CD4-positive, alpha-beta T cell treated with Interleukin-4 for 1 hour (primary cell): ENCODE data around the gene MROH2A.
"Not testable (repeated sequence)": the region's sequence is repeated elsewhere in the genome, so short reads cannot be mapped to it uniquely, and the experiment has no call there.

Source experiments
- DNase-seq, 2 donors: peaks; one replicate each; pipeline ENCODE4 v3.0.0-alpha.2; 2020 to 2022

The MROH2A gene, protein sequence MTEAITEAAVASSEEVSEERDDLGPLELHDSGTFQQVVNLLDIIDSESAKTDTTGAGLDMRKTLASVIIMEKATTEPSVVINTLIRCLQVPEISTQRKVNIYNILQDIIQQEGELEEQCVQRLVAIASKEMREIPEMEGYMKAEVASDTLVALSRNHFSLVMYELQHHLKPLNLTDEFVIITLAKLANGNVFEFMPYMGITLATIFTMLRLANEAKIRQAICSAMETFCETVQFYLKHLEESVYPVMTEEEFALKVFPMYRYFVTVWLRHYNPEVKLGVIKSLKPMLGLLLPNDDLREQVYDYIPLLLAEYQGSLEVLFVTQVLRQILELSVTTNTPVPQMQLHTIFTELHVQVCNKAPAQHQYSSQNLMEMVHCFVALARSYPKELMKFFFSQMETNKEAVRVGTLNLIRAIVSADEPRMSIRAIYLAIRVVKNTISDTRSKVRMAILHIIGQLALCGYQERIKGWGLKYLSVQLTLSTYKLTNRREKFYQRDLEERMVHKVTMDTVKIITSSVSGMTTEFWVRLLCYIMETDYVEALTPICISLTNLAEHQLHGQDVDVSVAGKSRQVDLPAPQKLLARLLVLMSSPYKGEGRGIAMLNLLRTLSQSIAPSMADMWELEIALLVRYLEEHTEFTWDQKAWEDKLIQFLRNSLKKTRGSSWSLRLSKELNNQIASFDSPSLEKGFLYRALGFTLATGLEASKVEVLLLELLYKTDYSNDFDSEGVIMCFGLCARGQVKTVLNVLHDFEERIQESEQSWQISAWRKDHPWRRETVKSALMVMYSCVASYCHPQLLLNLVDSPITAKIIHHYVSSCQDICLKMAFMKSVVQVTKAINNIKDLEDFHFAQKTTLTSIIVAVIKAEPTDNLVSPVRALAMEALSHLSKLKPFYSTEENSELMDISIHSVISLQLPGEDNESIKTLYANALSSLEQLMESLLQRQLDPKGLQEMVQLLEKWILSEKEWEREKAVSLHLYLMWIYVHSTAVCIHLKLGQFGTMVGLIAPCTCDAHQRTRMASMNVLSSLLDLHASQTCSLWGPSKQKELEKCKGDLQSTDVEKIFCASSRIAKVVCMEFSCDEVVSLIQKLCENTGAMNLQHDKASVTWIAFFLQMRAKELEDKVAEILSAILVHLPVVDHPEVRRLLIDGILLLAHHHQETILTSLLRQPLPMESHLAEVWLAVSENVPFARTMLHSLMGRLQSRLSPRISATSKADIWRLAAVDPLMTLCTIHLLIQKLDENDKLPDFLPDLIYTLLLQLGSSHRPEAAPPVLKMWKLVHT (N-terminal part only)

GRCh38 chr2:233778030-233778429 lies at the start of gene MROH2A:
MROH2A (plus strand) TSS chr2:233778330; CDS start chr2:233779359, 1,029 bp downstream.
- no peak for DNase-seq

GRCh38 chr2:233728723-233729301 lies 49.3 kb upstream of the MROH2A start, which contains the start of gene UGT1A3:
UGT1A3 (plus strand) TSS chr2:233729042; CDS start chr2:233729127, 85 bp downstream.
- DNase-seq = no peak

DNA sequence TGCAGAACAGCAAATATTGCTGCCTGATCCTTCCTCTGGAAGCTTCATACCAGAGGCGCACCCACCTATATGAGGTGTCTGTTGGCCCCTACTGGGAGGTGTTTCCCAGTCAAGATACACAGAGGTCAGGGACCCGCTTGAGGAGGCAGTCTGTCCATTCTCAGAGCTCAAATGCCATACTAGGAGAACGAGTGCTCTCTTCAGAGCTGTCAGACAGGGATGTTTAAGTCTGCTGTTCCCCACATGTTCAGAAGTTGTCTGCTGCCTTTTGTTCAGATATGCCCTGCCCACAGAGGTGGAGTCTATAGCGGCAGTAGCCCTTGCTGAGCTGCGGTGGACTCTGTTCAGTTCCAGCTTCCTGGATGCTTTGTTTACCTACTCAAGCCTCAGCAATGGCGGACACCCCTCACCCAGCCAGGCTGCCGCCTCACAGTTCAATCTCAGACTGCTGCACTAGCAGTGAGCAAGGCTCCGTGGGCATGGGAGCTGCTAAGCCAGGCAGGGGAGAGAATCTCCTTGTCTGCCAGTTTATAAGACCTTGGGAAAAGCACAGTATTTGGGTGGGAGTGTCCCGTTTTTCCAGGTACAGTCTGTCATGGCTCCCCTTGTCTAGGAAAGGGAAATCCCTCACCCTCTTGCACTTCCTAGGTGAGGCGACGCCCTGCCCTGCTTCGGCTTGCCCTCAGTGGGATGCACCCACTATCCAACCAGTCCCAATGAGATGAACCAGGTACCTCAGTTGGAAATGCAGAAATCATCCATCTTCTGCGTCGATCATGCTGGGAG lies 41.1 kb upstream of the MROH2A start:
- not testable (repeated sequence) for DNase-seq

- DNase-seq = no peak
Measured at GRCh38 chr2:233740870-233741269, 37.3 kb upstream of the MROH2A start.

GRCh38 chr2:233743464-233744259 lies 34.5 kb upstream of the MROH2A start:
- no peak for DNase-seq

GRCh38 chr2:233745073-233745755 lies 32.9 kb upstream of the MROH2A start:
- no peak for DNase-seq

DNA sequence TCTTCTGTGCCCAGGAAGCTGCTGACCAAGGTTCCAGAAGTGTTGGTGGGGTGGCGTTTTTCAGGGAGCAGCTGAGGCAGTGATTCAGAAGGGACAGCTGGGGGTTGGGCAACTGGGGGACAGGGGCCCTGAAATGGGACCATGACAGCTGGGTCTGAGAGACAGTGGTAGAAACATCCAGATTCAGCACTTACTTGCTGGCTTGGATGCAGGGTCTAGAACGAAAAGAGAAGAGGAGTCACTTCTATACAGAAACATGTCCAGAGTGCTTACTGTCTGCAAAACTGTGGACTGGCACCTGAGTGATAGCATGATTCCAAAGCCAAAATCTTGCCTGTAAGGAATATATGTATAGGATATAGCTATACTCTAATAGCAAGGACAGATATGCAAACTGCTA lies 32.3 kb upstream of the MROH2A start:
- not testable (repeated sequence) for DNase-seq

DNA sequence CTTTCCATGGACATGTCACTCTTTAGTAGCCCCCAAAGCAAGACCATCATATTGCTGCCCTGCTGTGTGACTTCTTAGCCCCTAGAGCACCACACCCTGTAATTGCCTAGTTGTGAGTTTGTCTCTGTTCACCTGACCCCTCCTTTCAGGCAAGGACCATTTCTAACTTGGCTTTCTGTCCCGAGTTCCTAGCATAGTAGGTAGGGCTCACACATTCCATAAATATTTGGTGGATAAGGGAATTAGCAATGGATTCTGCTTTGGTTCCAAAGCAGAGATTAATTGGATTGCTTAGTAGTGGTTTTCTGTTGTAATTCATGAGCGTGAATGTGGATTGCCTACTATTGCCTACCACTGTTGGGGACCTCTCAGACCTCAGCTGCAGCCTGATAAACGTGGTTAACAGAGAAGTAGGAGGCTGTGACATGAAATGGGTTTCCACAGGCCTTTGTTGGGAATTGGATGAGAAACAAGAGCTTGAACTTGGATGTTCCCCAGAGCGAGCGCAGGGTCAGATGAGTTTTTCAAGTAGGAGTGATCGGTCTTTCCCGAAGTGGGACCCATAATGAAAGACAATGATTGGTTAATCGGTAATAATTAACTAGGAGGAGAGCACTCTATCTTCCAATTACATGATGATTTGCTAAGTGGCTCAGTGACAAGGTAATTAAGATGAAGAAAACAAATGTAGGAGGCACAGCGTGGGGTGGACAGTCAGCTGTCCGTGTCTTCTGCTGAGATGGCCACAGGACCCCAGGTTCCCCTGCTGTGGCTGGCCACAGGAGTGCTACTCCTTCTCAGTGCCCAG lies 31.5 kb upstream of the MROH2A start:
- no peak for DNase-seq

DNA sequence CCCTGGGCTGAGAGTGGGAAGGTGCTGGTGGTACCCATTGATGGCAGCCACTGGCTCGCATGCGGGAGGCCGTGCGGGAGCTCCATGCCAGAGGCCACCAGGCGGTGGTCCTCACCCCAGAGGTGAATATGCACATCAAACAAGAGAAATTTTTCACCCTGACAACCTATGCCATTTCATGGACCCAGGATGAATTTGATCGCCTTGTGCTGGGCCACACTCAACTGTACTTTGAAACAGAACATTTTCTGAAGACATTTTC lies 30.9 kb upstream of the MROH2A start:
- DNase-seq = no peak

DNA sequence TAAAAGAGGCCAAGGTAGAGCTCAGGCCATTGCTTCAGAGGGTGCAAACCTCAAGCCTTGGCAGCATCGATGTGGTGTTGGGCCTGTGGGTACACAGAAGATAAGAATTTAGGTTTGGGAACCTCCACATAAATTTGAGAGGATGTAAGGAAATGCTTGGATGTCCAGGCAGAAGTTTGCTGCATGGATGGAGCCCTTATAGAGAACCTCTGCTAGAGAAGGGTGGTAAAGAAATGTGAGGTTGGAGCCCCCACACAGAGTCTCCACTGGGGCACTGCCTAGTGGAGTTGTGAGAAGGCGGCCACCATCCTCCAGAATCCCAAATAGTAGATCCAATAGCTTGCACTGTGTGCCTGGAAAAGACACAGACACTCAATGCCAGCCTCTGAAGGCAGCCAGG lies 27.4 kb upstream of the MROH2A start:
- DNase-seq = not testable (repeated sequence)

GRCh38 chr2:233751212-233752009 lies 26.7 kb upstream of the MROH2A start:
- DNase-seq = not testable (repeated sequence)

GRCh38 chr2:233754872-233755611 lies 23.1 kb upstream of the MROH2A start:
- DNase-seq = no peak

GRCh38 chr2:233756429-233757081 lies 21.6 kb upstream of the MROH2A start:
- no peak for DNase-seq

DNA sequence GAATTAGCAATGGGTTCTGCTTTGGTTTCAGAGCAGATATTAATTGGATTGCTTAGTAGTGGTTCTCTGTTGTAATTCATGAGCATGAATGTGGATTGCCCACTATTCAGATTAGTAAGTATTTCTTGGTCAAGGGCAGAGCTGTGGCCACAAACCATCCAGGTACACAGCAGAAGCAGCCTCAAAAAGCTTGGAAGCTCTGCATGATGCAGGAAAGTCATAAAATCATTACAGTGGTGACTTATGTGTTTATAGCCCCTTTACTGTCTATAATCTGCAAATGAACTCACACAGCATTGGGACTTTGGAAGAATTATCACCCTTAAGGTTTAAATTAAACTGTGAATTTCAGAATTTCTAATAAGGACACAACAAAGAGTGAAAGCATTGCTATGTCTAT lies 20.0 kb upstream of the MROH2A start:
- DNase-seq = no peak

DNA sequence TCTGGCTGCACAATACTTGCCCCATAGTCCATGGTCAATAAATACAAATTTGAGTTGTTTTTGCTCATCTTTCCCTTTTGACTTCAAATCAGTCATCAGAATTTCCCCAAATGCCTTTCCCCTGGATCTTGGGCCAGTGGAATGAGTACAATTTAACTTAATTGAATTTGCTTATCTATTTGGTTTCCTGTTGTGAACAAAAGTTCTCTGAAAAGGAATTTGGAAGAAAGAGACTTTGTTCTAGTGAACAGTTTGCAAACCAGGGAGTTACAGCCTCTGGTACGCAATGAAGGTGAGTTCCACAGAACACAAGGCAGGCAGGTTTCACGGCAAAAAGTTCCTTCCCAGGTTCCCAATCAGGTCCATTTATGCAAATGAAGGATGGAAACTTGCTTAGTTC lies 19.3 kb upstream of the MROH2A start:
- no peak for DNase-seq

DNA sequence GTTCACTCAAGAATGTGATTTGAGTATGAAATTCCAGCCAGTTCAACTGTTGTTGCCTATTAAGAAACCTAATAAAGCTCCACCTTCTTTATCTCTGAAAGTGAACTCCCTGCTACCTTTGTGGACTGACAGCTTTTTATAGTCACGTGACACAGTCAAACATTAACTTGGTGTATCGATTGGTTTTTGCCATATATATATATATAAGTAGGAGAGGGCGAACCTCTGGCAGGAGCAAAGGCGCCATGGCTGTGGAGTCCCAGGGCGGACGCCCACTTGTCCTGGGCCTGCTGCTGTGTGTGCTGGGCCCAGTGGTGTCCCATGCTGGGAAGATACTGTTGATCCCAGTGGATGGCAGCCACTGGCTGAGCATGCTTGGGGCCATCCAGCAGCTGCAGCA lies 18.1 kb upstream of the MROH2A start, which contains the start of gene UGT1A1:
UGT1A1 (plus strand) TSS at position 228 of the 400 bp plus-strand sequence; CDS start at position 246, 18 bp downstream.
- DNase-seq = no peak
